Measurements from ENCODE around the gene C1QL4.
A peak's percentile ranks its signal among the peaks of the same experiment; 100 is the strongest.

GRCh38 chr12:49357103-49357678 lies 20.2 kb upstream of the C1QL4 start:
- TF ChIP-seq CTCF (IDR thresholded peaks at IDR 0.05) = peak in 3 of 7 experiments; percentile 28 to 42 (median 34)
- no peak for TF ChIP-seq POLR2A (IDR thresholded peaks at IDR 0.05)
